Gastroesophageal sphincter (tissue), 3 donors: ENCODE data around the gene PTPRO.

ENCODE experiments used
- CTCF ChIP-seq, 4 experiments: fragments of 200-600 bp in 2 of 4; fragments of 450-650 bp in 2 of 4; sonication (generic) in 1 of 4; IDR thresholded peaks; one replicate each; pipeline ENCODE4 v1.5.1; 2017 to 2019; ENCODE audit warnings: antibody characterized with exemption in 4 of 4, mild to moderate bottlenecking in 2 of 4, moderate library complexity in 2 of 4
- POLR2A ChIP-seq, 2 donors: fragments of 450-650 bp; IDR thresholded peaks; one replicate each; pipeline ENCODE4 v1.6.1; 2017; ENCODE audit warnings: antibody characterized with exemption in 2 of 2, mild to moderate bottlenecking in 2 of 2, moderate library complexity in 1 of 2

- TF ChIP-seq POLR2A (IDR thresholded peaks at IDR 0.05) (no peak), CTCF (IDR thresholded peaks at IDR 0.05) (no peak)
Measured at GRCh38 chr12:15555446-15555845, 233.1 kb downstream of the PTPRO start.
